Stimulated activated CD4-positive, alpha-beta T cell treated with anti-CD3 and anti-CD28 coated beads, Interleukin-1b, Interleukin-23, amount 100 ng/mL, for 1 hour (primary cell): Measurements from ENCODE around the gene ARHGAP11B.
"Not testable (repeated sequence)": the region's sequence is repeated elsewhere in the genome, so short reads cannot be mapped to it uniquely, and the experiment has no call there.

Source experiments
- DNase-seq, 2 donors: peaks; one replicate each; pipeline ENCODE4 v3.0.0-alpha.2; 2020; ENCODE audit warnings: low read depth in 2 of 2

ARHGAP11B gene

DNA sequence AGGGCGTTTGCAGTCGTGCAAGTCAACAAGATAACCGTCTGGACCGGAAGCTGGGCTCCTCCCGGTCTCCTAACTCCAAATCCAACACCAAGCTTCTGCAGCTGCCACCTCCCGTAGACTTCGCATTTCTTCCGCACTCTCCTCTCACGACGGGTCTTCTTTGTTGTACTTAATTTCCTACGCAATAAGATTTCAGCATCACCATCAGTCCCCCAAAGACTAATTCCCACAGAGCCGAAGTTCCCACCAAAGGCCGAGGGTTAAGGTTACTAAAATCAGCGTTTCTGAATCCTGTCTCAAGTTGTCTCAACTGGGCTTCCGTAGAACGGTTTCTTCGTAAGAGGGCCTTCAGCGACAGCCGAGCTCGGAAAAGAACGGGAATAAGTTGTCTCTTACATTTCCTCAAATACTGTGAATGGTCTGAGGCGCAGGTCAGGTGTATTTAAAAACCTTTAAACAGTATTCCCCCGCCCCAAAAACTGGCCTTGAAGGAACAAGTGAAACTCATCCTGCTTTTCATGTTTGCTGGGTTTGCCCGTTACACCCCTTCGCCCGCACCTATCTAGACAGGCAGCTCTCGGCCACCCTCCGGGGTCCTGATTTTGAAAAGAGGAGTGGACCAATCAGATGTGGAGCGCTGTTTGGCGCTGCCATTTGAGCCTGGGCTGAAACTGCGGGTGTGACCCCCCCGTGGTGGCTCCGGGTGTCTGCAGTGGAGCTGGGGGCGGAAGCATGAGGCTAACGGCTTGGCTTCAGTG lies at the start of gene ARHGAP11B:
ARHGAP11B (plus strand) TSS at position 693 of the 758 bp plus-strand sequence.
- DNase-seq: peak; percentile 84 to 86

DNA sequence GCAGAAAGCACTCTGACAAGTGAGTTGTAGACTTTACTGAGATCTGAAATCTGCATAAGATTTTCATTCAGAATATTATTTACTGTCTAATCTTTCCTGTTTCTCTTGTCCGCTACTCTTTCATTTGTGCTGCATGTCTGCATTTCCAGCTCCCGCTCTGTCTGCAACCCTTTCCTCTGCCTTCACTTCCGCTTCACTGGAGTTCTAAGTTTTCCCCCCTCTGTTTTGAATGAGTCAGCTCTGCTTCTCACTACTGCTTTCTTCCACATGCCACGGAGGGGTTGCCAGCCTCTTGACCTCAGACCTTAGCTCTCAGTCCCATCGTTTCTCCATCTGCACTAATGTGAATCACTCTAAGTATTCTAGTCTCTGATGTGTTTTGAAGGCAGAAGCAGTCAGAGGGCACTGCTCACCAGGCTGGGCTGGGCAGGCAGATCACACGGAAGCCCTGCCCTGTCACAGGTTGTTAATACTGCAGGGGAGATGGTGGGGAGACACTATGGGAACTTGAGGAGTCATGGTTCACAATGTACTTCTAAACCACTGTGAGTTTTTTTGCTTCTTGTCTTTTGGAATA lies 46.4 kb upstream of the ARHGAP11B start:
- DNase-seq: not testable (repeated sequence)

- not testable (repeated sequence) for DNase-seq
Measured at GRCh38 chr15:30580716-30581115, 45.2 kb upstream of the ARHGAP11B start.

DNA sequence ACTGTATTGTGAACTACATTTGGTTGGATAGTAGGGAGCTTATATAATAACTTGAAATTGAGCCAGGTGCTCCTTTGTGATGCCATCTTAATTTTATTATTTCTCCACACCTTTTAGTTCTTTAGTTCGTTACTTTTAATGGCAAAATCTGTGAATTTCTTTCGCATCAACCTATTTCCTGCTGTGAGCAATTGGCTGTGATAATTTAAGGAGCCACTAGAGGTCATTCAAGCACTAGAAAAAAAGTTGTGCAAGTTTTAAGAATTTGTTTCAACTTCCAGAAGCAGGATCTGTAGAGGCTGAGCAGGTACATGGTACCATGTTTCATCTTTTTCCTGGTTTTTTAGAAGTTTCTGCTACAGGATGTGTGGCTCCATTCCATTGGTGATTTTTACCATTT lies 27.0 kb upstream of the ARHGAP11B start:
- DNase-seq: not testable (repeated sequence)

GRCh38 chr15:30603796-30604195 lies 22.1 kb upstream of the ARHGAP11B start, which contains the start of gene GOLGA8H:
GOLGA8H (plus strand) TSS chr15:30604028; CDS start chr15:30604126, 98 bp downstream.
- not testable (repeated sequence) for DNase-seq

GRCh38 chr15:30612271-30612670 lies 13.7 kb upstream of the ARHGAP11B start:
- not testable (repeated sequence) for DNase-seq

DNA sequence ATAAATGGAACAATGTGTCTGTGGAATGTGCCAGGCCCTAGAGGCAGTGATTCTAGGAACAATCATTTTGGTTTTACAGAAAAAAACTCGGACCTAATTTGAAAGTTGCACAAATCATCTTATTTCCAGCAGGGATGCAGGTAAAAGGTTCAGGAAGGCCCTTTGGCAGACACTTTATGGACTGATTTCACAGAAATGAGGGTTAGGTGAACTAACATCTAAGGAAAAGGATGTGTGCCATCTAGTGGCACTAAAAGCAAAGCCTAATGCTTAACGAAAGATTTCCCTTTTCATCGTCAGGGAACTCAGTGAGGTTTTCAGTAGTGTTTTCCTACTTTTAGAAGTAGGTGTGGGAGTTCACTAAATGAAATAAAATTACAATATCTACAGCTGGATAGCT lies 4.6 kb upstream of the ARHGAP11B start:
- not testable (repeated sequence) for DNase-seq

DNA sequence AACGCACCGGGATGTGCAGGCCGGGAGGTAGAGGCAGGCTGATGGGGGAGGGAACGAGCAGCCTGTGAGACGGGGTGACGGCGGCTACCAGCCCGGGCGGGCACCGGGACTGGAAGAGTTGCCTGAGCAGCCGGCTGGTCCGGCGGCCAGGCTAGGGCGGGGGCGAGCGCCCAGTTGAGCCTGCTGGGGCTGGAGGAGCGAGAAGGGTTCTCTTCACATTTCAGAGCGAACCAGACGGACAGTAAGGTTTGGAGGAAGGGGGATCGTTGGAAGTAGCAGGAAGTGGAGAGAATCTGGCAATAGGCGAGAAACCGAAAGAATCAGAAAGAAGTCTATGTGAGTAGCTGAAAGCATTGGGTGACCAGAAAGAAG lies 252 bp downstream of the ARHGAP11B start:
- DNase-seq: not testable (repeated sequence)

DNA sequence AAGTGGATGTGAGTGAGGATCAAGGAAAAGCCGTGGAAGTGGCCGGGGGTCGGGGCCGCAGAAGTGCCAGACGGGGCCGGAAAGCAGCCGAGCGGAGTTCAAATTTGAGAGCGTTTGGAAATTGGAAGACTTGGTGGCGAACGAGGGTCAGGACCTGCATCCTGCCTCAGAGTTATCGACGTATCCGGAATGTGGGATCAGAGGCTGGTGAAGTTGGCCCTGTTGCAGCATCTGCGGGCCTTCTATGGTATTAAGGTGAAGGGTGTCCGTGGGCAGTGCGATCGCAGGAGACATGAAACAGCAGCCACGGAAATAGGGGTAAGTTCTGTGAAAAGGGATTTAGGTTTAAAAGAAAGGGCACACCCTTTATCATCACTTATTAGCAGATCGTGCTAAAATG lies 704 bp downstream of the ARHGAP11B start:
- DNase-seq: not testable (repeated sequence)

GRCh38 chr15:30650012-30650929 lies 24.3 kb downstream of the ARHGAP11B start:
- no peak for DNase-seq

DNA sequence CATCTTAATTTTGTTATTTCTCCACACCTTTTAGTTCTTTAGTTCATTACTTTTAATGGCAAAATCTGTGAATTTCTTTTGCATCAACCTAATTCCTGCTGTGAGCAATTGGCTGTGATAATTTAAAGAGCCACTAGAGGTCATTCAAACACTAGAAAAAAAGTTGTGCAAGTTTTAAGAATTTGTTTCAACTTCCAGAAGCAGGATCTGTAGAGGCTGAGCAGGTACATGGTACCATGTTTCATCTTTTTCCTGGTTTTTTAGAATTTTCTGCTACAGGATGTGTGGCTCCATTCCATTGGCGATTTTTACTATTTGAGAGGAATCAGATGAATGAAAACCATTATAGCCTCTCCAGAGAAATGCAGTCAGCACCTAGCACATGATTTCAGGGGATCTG lies 35.2 kb downstream of the ARHGAP11B start:
- not testable (repeated sequence) for DNase-seq

GRCh38 chr15:30669621-30670020 lies 43.7 kb downstream of the ARHGAP11B start:
- not testable (repeated sequence) for DNase-seq

- no peak for DNase-seq
Measured at GRCh38 chr15:30670056-30670455, 44.1 kb downstream of the ARHGAP11B start.

GRCh38 chr15:30671309-30671708 lies 45.4 kb downstream of the ARHGAP11B start:
- no peak for DNase-seq

GRCh38 chr15:30675126-30675525 lies 49.2 kb downstream of the ARHGAP11B start:
- DNase-seq: no peak

DNA sequence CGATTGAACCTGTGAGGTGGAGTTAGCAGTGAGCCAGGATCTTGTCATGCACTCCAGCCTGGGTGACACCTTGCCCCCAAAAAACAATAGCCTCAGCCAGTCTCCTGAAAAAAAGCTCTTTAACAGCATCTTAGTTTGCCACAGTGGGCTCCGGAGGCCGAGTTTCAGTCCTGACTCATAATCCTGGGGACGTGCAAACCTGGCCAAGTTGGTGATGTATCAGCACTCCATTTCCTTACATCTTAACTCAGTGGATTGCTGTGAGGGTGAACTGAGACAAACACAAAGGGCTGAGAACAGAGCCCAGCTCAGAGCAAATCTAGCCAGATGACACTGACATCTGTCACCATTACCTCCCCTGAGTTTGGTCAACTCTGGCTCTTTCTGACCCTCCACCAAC lies 50.0 kb downstream of the ARHGAP11B start:
- not testable (repeated sequence) for DNase-seq

GRCh38 chr15:30680997-30681396 lies 55.1 kb downstream of the ARHGAP11B start:
- DNase-seq: not testable (repeated sequence)

- DNase-seq: not testable (repeated sequence)
Measured at GRCh38 chr15:30685709-30686285, 59.9 kb downstream of the ARHGAP11B start.

DNA sequence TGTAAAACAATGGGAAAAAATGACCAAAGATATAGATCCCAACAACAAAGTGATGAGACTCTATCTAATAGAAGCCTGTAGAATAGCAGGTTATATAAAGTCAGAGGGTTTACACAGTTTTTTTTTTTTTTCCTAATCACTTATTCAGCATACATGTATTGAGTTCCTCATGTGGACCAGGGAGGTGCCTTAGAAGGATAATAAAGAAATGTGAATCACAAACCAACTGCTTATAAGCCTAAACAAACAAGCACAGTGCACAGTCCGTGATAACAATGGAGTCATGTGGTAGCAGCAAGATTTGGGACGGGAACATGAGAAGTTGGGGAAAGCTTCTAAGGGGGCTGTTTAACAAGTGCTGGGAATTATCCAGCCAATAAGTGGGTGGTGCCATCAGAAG lies 60.7 kb downstream of the ARHGAP11B start:
- DNase-seq: not testable (repeated sequence)
